HepG2 (cell line): Measurements from ENCODE around the gene ATP6V0D1. TPM values are rescaled to one million over a fixed set of nuclear protein-coding genes. Genes with fewer than 3 reads are reported as not detected.
A peak's percentile ranks its signal among the peaks of the same experiment; 100 is the strongest.

ENCODE experiments used
- ARNTL ChIP-seq: sonication (generic); formaldehyde crosslinking; IDR thresholded peaks from 2 replicates; pipeline ENCODE4 v1.4.0; 2020; ENCODE audit warnings: mild to moderate bottlenecking, missing genetic modification reagents
- GPBP1L1 ChIP-seq: sonication (generic); formaldehyde crosslinking; IDR thresholded peaks from 2 replicates; pipeline ENCODE4 v1.5.0; 2020; ENCODE audit warnings: mild to moderate bottlenecking, missing genetic modification reagents
- HMG20A ChIP-seq: IDR thresholded peaks from 2 replicates; pipeline ENCODE4 v1.6.1; 2016; ENCODE audit warnings: borderline replicate concordance
- KDM4B ChIP-seq: sonication (generic); formaldehyde crosslinking; IDR thresholded peaks from 2 replicates; pipeline ENCODE4 v1.4.0; 2020; ENCODE audit warnings: missing genetic modification reagents
- KLF9 ChIP-seq: IDR thresholded peaks from 2 replicates; pipeline ENCODE4 v1.6.1; 2016; ENCODE audit warnings: low read depth
- MBD4 ChIP-seq: IDR thresholded peaks from 2 replicates; pipeline ENCODE4 v1.6.1; 2012; ENCODE audit warnings: low read length, inconsistent platforms, borderline replicate concordance
- MEF2D ChIP-seq: sonication (generic); formaldehyde crosslinking; IDR thresholded peaks from 2 replicates; pipeline ENCODE4 v1.5.1; 2020; ENCODE audit warnings: mild to moderate bottlenecking, missing genetic modification reagents
- RBAK ChIP-seq: sonication (generic); formaldehyde crosslinking; IDR thresholded peaks from 2 replicates; pipeline ENCODE4 v1.5.1; 2020; ENCODE audit warnings: mild to moderate bottlenecking, missing genetic modification reagents
- RCOR2 ChIP-seq: IDR thresholded peaks from 2 replicates; pipeline ENCODE4 v1.6.1; 2016; ENCODE audit warnings: missing biosample characterization, missing genetic modification reagents
- RXRA ChIP-seq: sonication (generic); formaldehyde crosslinking; IDR thresholded peaks from 2 replicates; pipeline ENCODE4 v1.5.1; 2020; ENCODE audit warnings: missing genetic modification reagents
- SRSF9 ChIP-seq: fragments of 200-400 bp; formaldehyde crosslinking; IDR thresholded peaks from 2 replicates; pipeline ENCODE4 v1.6.1; 2018; ENCODE audit warnings: borderline replicate concordance, mild to moderate bottlenecking, low read depth, low read length; ENCODE audit not compliant: insufficient read depth, poor library complexity, severe bottlenecking
- TBX2 ChIP-seq: sonication (generic); formaldehyde crosslinking; IDR thresholded peaks from 2 replicates; pipeline ENCODE4 v1.5.0; 2020; ENCODE audit warnings: missing genetic modification reagents, mild to moderate bottlenecking, borderline replicate concordance
- TGIF2 ChIP-seq: IDR thresholded peaks from 2 replicates; pipeline ENCODE4 v1.6.1; 2016; ENCODE audit warnings: control low read depth, missing compliant biosample characterization
- THAP9 ChIP-seq: sonication (generic); formaldehyde crosslinking; IDR thresholded peaks from 2 replicates; pipeline ENCODE4; 2020; ENCODE audit warnings: missing genetic modification reagents, mild to moderate bottlenecking, borderline replicate concordance
- WIZ ChIP-seq: sonication (generic); formaldehyde crosslinking; IDR thresholded peaks from 2 replicates; pipeline ENCODE4 v1.5.1; 2020; ENCODE audit warnings: mild to moderate bottlenecking, missing genetic modification reagents
- YY1 ChIP-seq: IDR thresholded peaks from 2 replicates; pipeline ENCODE4 v1.6.1; 2011; ENCODE audit warnings: low read length, low read depth, moderate library complexity, mild to moderate bottlenecking; ENCODE audit not compliant: insufficient read depth, insufficient replicate concordance
- ZNF230 ChIP-seq: sonication (generic); formaldehyde crosslinking; IDR thresholded peaks from 2 replicates; pipeline ENCODE4 v1.4.0; 2020; ENCODE audit warnings: mild to moderate bottlenecking, missing genetic modification reagents
- ZNF263 ChIP-seq: sonication (generic); formaldehyde crosslinking; IDR thresholded peaks from 2 replicates; pipeline ENCODE4 v1.4.0; 2020; ENCODE audit warnings: missing genetic modification reagents
- ZNF430 ChIP-seq: sonication (generic); formaldehyde crosslinking; IDR thresholded peaks from 2 replicates; pipeline ENCODE4 v1.9.0; 2021; ENCODE audit warnings: mild to moderate bottlenecking, missing genetic modification reagents
- ZNF460 ChIP-seq: sonication (generic); formaldehyde crosslinking; IDR thresholded peaks from 2 replicates; pipeline ENCODE4 v1.5.1; 2020; ENCODE audit warnings: missing genetic modification reagents, mild to moderate bottlenecking, borderline replicate concordance
- ZNF678 ChIP-seq: sonication (generic); formaldehyde crosslinking; IDR thresholded peaks from 2 replicates; pipeline ENCODE4 v1.4.0; 2020; ENCODE audit warnings: mild to moderate bottlenecking, missing genetic modification reagents
- ZNF720 ChIP-seq: sonication (generic); formaldehyde crosslinking; IDR thresholded peaks from 2 replicates; pipeline ENCODE4 v1.4.0; 2020; ENCODE audit warnings: missing genetic modification reagents
- polyA plus RNA-seq, 8 experiments: library from polyadenylated mRNA; depleted of rRNA in 3 of 8; stranded (reverse) in 7 of 8; unstranded in 1 of 8; fragments of >200 nt; fragmentation: Illumina TruSeq in 4 of 8; extraction: Trizol in 4 of 8; gene quantifications; 2 replicates each; pipeline versions ENCODE4 v1.2.1 to v1.2.3, GENCODE V29; 2011 to 2016; ENCODE audit warnings: low read depth in 4 of 8, missing spikeins in 1 of 8, mixed read lengths in 1 of 8; ENCODE audit not compliant: insufficient read depth in 1 of 8
- total RNA-seq, 5 experiments: library from RNA; depleted of rRNA; stranded (reverse); fragments of >200 nt; fragmentation: Illumina TruSeq; extraction: Trizol; gene quantifications; 2 replicates each; pipeline ENCODE4 v1.2.3, GENCODE V29; 2016; ENCODE audit warnings: low read depth in 1 of 5
- TF ChIP-seq, protein P1 (sequence below): sonication (generic); formaldehyde crosslinking; IDR thresholded peaks from 2 replicates; pipeline ENCODE4 v1.8.0; 2022; ENCODE audit warnings: missing genetic modification reagents, mild to moderate bottlenecking, moderate library complexity, borderline replicate concordance
- TF ChIP-seq, protein P2 (sequence below): fragments of 450-650 bp; IDR thresholded peaks from 2 replicates; pipeline ENCODE4 v1.6.1; 2017

Gene ATP6V0D1
- total and polyA plus RNA-seq, 2 of the 13 experiments (the other 11 are each of a cell fraction or from before 2014, with no cell fraction given) = 51.1 to 61.3 TPM

- peak; percentile 52 for TF ChIP-seq THAP9
- TF ChIP-seq SRSF9 = no peak
- no peak for TF ChIP-seq GPBP1L1 (CRISPR knock-in tag)
- TF ChIP-seq, protein P1, sequence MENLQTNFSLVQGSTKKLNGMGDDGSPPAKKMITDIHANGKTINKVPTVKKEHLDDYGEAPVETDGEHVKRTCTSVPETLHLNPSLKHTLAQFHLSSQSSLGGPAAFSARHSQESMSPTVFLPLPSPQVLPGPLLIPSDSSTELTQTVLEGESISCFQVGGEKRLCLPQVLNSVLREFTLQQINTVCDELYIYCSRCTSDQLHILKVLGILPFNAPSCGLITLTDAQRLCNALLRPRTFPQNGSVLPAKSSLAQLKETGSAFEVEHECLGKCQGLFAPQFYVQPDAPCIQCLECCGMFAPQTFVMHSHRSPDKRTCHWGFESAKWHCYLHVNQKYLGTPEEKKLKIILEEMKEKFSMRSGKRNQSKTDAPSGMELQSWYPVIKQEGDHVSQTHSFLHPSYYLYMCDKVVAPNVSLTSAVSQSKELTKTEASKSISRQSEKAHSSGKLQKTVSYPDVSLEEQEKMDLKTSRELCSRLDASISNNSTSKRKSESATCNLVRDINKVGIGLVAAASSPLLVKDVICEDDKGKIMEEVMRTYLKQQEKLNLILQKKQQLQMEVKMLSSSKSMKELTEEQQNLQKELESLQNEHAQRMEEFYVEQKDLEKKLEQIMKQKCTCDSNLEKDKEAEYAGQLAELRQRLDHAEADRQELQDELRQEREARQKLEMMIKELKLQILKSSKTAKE = no peak
- TF ChIP-seq, protein P2, sequence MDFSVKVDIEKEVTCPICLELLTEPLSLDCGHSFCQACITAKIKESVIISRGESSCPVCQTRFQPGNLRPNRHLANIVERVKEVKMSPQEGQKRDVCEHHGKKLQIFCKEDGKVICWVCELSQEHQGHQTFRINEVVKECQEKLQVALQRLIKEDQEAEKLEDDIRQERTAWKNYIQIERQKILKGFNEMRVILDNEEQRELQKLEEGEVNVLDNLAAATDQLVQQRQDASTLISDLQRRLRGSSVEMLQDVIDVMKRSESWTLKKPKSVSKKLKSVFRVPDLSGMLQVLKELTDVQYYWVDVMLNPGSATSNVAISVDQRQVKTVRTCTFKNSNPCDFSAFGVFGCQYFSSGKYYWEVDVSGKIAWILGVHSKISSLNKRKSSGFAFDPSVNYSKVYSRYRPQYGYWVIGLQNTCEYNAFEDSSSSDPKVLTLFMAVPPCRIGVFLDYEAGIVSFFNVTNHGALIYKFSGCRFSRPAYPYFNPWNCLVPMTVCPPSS = no peak
- TF ChIP-seq KDM4B (CRISPR knock-in tag) = 0 out of 2 replicates have a peak, but pooled peaks have one; percentile 29
- no peak for TF ChIP-seq RCOR2 (CRISPR knock-in tag)
- TF ChIP-seq ZNF263 = no peak
- TF ChIP-seq WIZ = 0 out of 2 replicates have a peak, but pooled peaks have one; percentile 5
- 0 out of 2 replicates have a peak, but pooled peaks have one; percentile 39 for TF ChIP-seq RXRA (CRISPR knock-in tag)
- TF ChIP-seq RBAK (CRISPR knock-in tag) = no peak
- TF ChIP-seq MBD4 = no peak
- TF ChIP-seq TGIF2 = no peak
- no peak for TF ChIP-seq KLF9
- TF ChIP-seq ZNF230 (CRISPR knock-in tag) = no peak
- no peak for TF ChIP-seq ZNF720 (CRISPR knock-in tag)
- TF ChIP-seq ZNF460 (CRISPR knock-in tag) = no peak
- TF ChIP-seq YY1 = peak; percentile 19
- no peak for TF ChIP-seq ZNF678
- no peak for TF ChIP-seq TBX2 (CRISPR knock-in tag)
- TF ChIP-seq HMG20A = no peak
- TF ChIP-seq ARNTL (CRISPR knock-in tag) = no peak
- no peak for TF ChIP-seq ZNF430 (CRISPR knock-in tag)
- no peak for TF ChIP-seq MEF2D
Observed at GRCh38 chr16:67528222-67528869, 47.4 kb upstream of the ATP6V0D1 start, which contains the start of gene RIPOR1 (continued).
